OCI-LY1 (cell line): Measurements from ENCODE around the gene DIABLO.

Experiments
- H2AFZ ChIP-seq: fragments of 200-600 bp; sonication (generic), shearing (Covaris generic); 2 replicates; pipeline ENCODE4 v1.6.0; 2014; ENCODE audit warnings: antibody characterized with exemption, mild to moderate bottlenecking, low read length
- H3F3A ChIP-seq: fragments of 200-600 bp; sonication (generic), shearing (Covaris generic); 2 replicates; pipeline ENCODE4 v1.6.0; 2014; ENCODE audit warnings: mild to moderate bottlenecking, antibody characterized with exemption, low read length, moderate library complexity; ENCODE audit not compliant: insufficient read depth
- H3K27ac ChIP-seq: fragments of 200-600 bp; sonication (generic); 2 replicates; pipeline ENCODE4 v1.5.1; 2014; ENCODE audit warnings: low read length, mixed run types, mild to moderate bottlenecking, low read depth; ENCODE audit not compliant: poor library complexity, severe bottlenecking
- H3K27me3 ChIP-seq: fragments of 200-600 bp; sonication (generic); 2 replicates; pipeline ENCODE4 v1.6.0; 2014; ENCODE audit warnings: antibody characterized with exemption, mild to moderate bottlenecking, low read length, moderate library complexity; ENCODE audit not compliant: insufficient read depth
- H3K36me3 ChIP-seq: fragments of 200-600 bp; sonication (generic); 2 replicates; pipeline ENCODE4 v1.6.1; 2014; ENCODE audit warnings: mild to moderate bottlenecking, antibody characterized with exemption, low read length, moderate library complexity, mixed read lengths; ENCODE audit not compliant: insufficient read depth
- H3K4me1 ChIP-seq: fragments of 200-600 bp; sonication (generic); 2 replicates; pipeline ENCODE4 v1.5.1; 2014; ENCODE audit warnings: mild to moderate bottlenecking, low read length, moderate library complexity; ENCODE audit not compliant: insufficient read depth, severe bottlenecking
- H3K4me2 ChIP-seq: fragments of 200-600 bp; sonication (generic), shearing (Covaris generic); 2 replicates; pipeline ENCODE4 v1.6.1; 2014; ENCODE audit warnings: low read length
- H3K4me3 ChIP-seq: fragments of 200-600 bp; sonication (generic); 2 replicates; pipeline ENCODE4 v1.5.1; 2014; ENCODE audit warnings: low read length, low read depth, mild to moderate bottlenecking, mixed read lengths; ENCODE audit not compliant: poor library complexity, severe bottlenecking
- H3K79me2 ChIP-seq: fragments of 200-600 bp; shearing (Covaris generic); 2 replicates; pipeline ENCODE4 v1.6.1; 2016; ENCODE audit warnings: mixed run types, low read length, mixed read lengths; ENCODE audit not compliant: insufficient read depth
- H3K9ac ChIP-seq: fragments of 200-600 bp; sonication (generic), shearing (Covaris generic); 2 replicates; pipeline ENCODE4 v1.6.1; 2014; ENCODE audit warnings: mild to moderate bottlenecking, low read length, mixed read lengths
- H3K9me2 ChIP-seq: fragments of 200-600 bp; sonication (generic), shearing (Covaris generic); 2 replicates; pipeline ENCODE4 v1.6.1; 2014; ENCODE audit warnings: low read depth, mild to moderate bottlenecking, low read length, mixed read lengths
- H3K9me3 ChIP-seq: fragments of 200-600 bp; shearing (Covaris generic); 2 replicates; pipeline ENCODE4 v1.6.1; 2014; ENCODE audit warnings: low read length, mixed read lengths
- H4K20me1 ChIP-seq: fragments of 200-600 bp; sonication (generic), shearing (Covaris generic); 2 replicates; pipeline ENCODE4 v1.6.0; 2016; ENCODE audit warnings: mild to moderate bottlenecking, low read length; ENCODE audit not compliant: insufficient read depth
- EZH2 ChIP-seq: fragments of 200-600 bp; sonication (generic), shearing (Covaris generic); IDR thresholded peaks from 2 replicates; pipeline ENCODE4 v1.8.0; 2017; ENCODE audit warnings: borderline replicate concordance, mixed run types, mild to moderate bottlenecking, antibody characterized with exemption, low read length, moderate library complexity, mixed read lengths
- TF ChIP-seq, protein P1 (sequence below): fragments of 200-600 bp; sonication (generic), shearing (Covaris generic); IDR thresholded peaks from 2 replicates; pipeline ENCODE4 v1.5.1; 2017; ENCODE audit warnings: mild to moderate bottlenecking, antibody characterized with exemption, low read length, moderate library complexity, mixed read lengths

Gene DIABLO

DNA sequence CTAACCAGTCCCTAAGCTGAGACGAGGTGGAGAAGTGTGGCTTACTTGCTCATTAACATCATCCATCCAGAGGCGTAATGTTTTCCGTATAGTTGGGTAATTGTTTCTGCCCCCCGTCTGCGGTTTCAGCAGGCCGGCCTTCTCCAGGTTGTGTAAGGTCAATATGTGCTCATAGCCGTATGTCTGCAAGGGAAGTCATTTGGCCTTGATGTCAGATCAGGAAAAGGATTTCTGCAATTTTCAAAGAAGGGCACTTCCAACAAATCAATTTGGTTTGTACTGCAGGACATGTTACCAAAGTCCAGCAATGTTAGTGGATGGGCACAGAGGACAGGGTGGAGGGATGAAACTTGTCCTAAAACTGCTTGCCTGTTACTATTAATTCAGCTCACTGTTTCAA, 9.9 kb upstream of the DIABLO start:
- peaks cover 48% of the 10 kb centered on the region for H3K36me3 ChIP-seq
- no peak overlapping the region for H2AFZ ChIP-seq
- H3K9me2 ChIP-seq, result no peaks in the 10 kb centered on the region
- no peak overlapping the region for H3K27ac ChIP-seq
- H4K20me1 ChIP-seq, result no peaks in the 10 kb centered on the region
- no peak overlapping the region for H3K9ac ChIP-seq
- H3K4me1 ChIP-seq, result no peaks in the 10 kb centered on the region
- no peaks in the 10 kb centered on the region for H3F3A ChIP-seq
- no peak overlapping the region for H3K4me3 ChIP-seq
- no peaks in the 10 kb centered on the region for H3K27me3 ChIP-seq
- no peaks in the 10 kb centered on the region for H3K79me2 ChIP-seq
- no peak overlapping the region for H3K4me2 ChIP-seq
- TF ChIP-seq, protein P1, sequence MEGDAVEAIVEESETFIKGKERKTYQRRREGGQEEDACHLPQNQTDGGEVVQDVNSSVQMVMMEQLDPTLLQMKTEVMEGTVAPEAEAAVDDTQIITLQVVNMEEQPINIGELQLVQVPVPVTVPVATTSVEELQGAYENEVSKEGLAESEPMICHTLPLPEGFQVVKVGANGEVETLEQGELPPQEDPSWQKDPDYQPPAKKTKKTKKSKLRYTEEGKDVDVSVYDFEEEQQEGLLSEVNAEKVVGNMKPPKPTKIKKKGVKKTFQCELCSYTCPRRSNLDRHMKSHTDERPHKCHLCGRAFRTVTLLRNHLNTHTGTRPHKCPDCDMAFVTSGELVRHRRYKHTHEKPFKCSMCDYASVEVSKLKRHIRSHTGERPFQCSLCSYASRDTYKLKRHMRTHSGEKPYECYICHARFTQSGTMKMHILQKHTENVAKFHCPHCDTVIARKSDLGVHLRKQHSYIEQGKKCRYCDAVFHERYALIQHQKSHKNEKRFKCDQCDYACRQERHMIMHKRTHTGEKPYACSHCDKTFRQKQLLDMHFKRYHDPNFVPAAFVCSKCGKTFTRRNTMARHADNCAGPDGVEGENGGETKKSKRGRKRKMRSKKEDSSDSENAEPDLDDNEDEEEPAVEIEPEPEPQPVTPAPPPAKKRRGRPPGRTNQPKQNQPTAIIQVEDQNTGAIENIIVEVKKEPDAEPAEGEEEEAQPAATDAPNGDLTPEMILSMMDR, result no peak
- TF ChIP-seq EZH2, result no peak
- H3K9me3 ChIP-seq, result no peaks in the 10 kb centered on the region

DNA sequence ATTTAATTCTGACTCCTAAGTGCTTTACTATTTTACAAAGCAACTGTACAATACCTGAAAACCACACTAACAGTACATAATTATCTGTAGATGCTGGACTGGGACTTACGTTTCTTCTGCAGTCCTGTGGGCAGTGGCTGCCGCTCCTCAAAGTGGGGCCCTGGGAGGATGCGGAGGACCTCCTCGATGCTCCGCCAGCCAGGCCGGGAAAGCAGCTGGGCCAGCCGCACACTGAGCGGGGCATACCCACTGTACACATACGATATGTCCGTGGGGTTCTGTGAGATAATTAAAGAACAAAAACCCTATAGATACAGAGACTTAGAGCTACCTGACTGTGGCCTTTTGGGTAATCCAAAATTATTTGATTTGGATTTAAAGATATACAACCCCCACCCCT, 6.8 kb upstream of the DIABLO start:
- Histone ChIP-seq H3F3A (no peaks in the 10 kb centered on the region), H4K20me1 (no peaks in the 10 kb centered on the region), H3K36me3 (peaks cover 44% of the 10 kb centered on the region), H2AFZ (no peak overlapping the region), H3K27me3 (no peaks in the 10 kb centered on the region), H3K4me2 (no peak overlapping the region), H3K79me2 (no peaks in the 10 kb centered on the region), H3K4me1 (no peaks in the 10 kb centered on the region), H3K4me3 (no peak overlapping the region), H3K9ac (no peak overlapping the region), H3K9me2 (no peaks in the 10 kb centered on the region), H3K27ac (no peak overlapping the region), H3K9me3 (no peaks in the 10 kb centered on the region)
- no peak for TF ChIP-seq EZH2
- TF ChIP-seq, protein P1, result no peak

DNA sequence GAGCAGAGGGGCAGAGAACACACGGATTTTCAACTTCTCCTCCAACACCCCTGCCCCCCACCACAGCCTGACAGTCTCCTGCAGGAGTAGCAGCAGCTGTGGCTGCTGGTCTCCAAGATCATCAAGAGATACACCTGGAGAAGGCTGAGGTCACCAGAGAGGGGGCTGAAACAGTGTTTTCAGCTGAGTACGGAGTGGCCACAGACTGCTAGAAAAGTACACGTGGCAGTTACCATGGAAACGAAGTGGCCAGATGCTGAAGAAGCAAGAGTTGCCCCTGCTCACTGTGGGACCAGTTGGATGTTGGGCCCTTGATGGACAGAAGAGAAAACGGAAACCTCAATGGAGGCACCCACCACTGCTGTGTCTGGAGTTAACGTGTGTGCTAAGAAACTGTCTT, 4.9 kb upstream of the DIABLO start:
- Histone ChIP-seq H3K79me2 (no peaks in the 10 kb centered on the region), H3K4me3 (no peak overlapping the region), H3F3A (no peaks in the 10 kb centered on the region), H4K20me1 (no peaks in the 10 kb centered on the region), H3K27me3 (no peaks in the 10 kb centered on the region), H3K9ac (no peak overlapping the region), H3K36me3 (peaks cover 43% of the 10 kb centered on the region), H3K9me3 (no peaks in the 10 kb centered on the region), H3K4me2 (no peak overlapping the region), H3K4me1 (peaks cover 10% of the 10 kb centered on the region), H3K27ac (no peak overlapping the region), H3K9me2 (no peaks in the 10 kb centered on the region), H2AFZ (no peak overlapping the region)
- TF ChIP-seq, protein P1, result no peak
- no peak for TF ChIP-seq EZH2
